A673 (cell line): ENCODE results near the gene GTPBP6. TPM values are rescaled to one million over a fixed set of nuclear protein-coding genes. Genes with fewer than 3 reads are reported as not detected.

Experiments
- BruUV-seq: library from RNA; stranded (reverse); fragments of 400-500 nt; replicated peaks from 2 replicates; lab custom pipeline; 2021; lab: Mats Ljungman, UMichigan
- CTCF ChIA-PET: fragments of 300-600 bp; sonication (Branson Sonifier 250); formaldehyde crosslinking; loops from one replicate; lab custom pipeline; 2022; ENCODE audit warnings: antibody characterized with exemption; lab: Charles Lee
- POLR2A ChIA-PET: fragments of 300-600 bp; sonication (Branson Sonifier 250); formaldehyde crosslinking; loops from one replicate; lab custom pipeline; 2022; ENCODE audit warnings: antibody characterized with exemption; ENCODE audit not compliant: low non-redundant PET; lab: Charles Lee
- DNase-seq: peaks from one replicate; pipeline ENCODE4 v3.0.0-alpha.2; 2015; ENCODE audit warnings: low spot score
- H3K27ac ChIP-seq: fragments of 200-600 bp; sonication (generic); 2 replicates; pipeline ENCODE4 v1.5.1; 2016; ENCODE audit warnings: mixed run types, low read depth, mild to moderate bottlenecking, mixed read lengths, antibody characterized with exemption, low read length; ENCODE audit not compliant: poor library complexity, severe bottlenecking
- H3K27me3 ChIP-seq: fragments of 200-600 bp; sonication (generic); replicated peaks from 2 replicates; pipeline ENCODE4 v1.6.1; 2017; ENCODE audit warnings: mixed run types, low read depth, mild to moderate bottlenecking, mixed read lengths, antibody characterized with exemption, low read length; ENCODE audit not compliant: insufficient read depth, poor library complexity
- H3K36me3 ChIP-seq: fragments of 200-600 bp; sonication (generic); 2 replicates; pipeline ENCODE4 v1.6.1; 2016; ENCODE audit warnings: mixed run types, mild to moderate bottlenecking, mixed read lengths, antibody characterized with exemption, low read length; ENCODE audit not compliant: insufficient read depth, poor library complexity, severe bottlenecking
- H3K4me1 ChIP-seq: fragments of 200-600 bp; sonication (generic); 2 replicates; pipeline ENCODE4 v1.6.1; 2017; ENCODE audit warnings: mixed run types, mild to moderate bottlenecking, mixed read lengths, antibody characterized with exemption, low read length; ENCODE audit not compliant: insufficient read depth, poor library complexity, severe bottlenecking
- H3K4me3 ChIP-seq: fragments of 200-600 bp; sonication (generic); 2 replicates; pipeline ENCODE4 v1.5.1; 2016; ENCODE audit warnings: low read depth, mixed run types, mild to moderate bottlenecking, mixed read lengths, low read length; ENCODE audit not compliant: poor library complexity, severe bottlenecking
- H3K9me3 ChIP-seq: fragments of 200-600 bp; sonication (generic); 2 replicates; pipeline ENCODE4 v1.6.1; 2016; ENCODE audit warnings: mixed run types, low read depth, mild to moderate bottlenecking, mixed read lengths, antibody characterized with exemption, low read length; ENCODE audit not compliant: poor library complexity, severe bottlenecking
- CTCF ChIP-seq: fragments of 300-800, 200-600 bp; sonication (generic); conservative IDR thresholded peaks from 2 replicates; pipeline ENCODE4 v1.5.1; 2017; ENCODE audit warnings: low read depth, mild to moderate bottlenecking, antibody characterized with exemption, low read length, moderate library complexity, mixed read lengths
- EZH2 ChIP-seq: fragments of 200-600 bp; sonication (generic); IDR thresholded peaks from 2 replicates; pipeline ENCODE4 v1.6.1; 2017; ENCODE audit warnings: borderline replicate concordance, low read depth, mild to moderate bottlenecking, mixed read lengths, antibody characterized with exemption, low read length; ENCODE audit not compliant: poor library complexity, severe bottlenecking
- intact Hi-C: fragments of 100-400 bp; cut with micrococcal nuclease; formaldehyde crosslinking; loops from one replicate; pipeline ENCODE4 v1.10.0; 2022; ENCODE audit not compliant: unreplicated experiment
- total RNA-seq: library from RNA; stranded (reverse); gene quantifications from 2 replicates; pipeline ENCODE4 v1.2.3, GENCODE V29; 2021

Gene GTPBP6
- total RNA-seq, 1 experiment from 2014 or later, result 85.1 TPM

DNA sequence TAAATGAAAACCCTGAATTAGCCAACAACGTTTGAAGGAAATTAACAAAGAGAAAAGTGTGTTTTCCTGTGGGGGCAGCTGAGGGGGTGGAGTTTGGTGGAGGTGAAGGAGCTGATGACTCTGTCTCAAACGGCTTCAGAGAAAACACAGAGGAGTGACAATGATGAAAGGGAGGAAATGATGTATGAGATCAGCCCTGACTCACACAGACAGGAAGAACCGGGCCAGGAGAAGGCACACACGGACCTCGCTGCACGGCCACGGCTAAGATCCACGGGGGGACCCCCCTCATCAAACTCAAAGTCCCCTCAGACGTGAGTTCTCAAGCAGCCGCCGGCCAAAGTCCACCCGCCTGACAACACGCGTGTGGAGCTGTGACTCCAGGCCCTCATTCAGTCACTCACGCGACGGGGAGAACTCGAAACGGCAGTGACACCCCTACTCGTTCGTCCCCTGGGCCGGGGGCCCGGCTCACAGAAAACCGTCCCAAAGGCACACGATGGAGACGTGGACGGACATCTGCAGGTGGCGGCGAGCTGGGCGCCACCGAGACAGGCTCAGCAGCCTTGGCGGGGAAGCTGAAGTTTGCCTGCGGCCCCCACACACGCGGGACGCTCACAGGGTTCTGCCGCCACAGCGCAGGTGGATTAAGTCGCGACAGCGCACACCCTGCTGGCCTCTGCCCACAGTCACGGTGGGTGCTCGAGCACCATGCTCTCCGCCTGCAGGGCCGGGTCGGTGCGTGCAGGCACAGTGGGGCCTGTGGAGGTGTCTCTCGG is 39.3 kb upstream of the GTPBP6 start:
- Histone ChIP-seq H3K27me3 (no peaks in the 10 kb centered on the region), H3K4me1 (no peaks in the 10 kb centered on the region), H3K4me3 (no peak overlapping the region), H3K27ac (no peak overlapping the region), H3K9me3 (no peaks in the 10 kb centered on the region), H3K36me3 (no peaks in the 10 kb centered on the region)
- ChIA-PET CTCF (no interaction called here), POLR2A (no interaction called here)
- TF ChIP-seq CTCF, result no peak
- TF ChIP-seq EZH2, result no peak
- no TSS peak for BruUV-seq
- DNase-seq, result peak; percentile 25
- intact Hi-C loops, result no loop called here

- POLR2A ChIA-PET, result no interaction called here
- CTCF ChIA-PET, result no interaction called here
- Histone ChIP-seq H3K27me3 (no peaks in the 10 kb centered on the region), H3K4me3 (no peak overlapping the region), H3K36me3 (no peaks in the 10 kb centered on the region), H3K4me1 (no peaks in the 10 kb centered on the region), H3K9me3 (no peaks in the 10 kb centered on the region), H3K27ac (no peak overlapping the region)
- no peak for DNase-seq
- no TSS peak for BruUV-seq
- TF ChIP-seq CTCF (no peak), EZH2 (no peak)
- intact Hi-C loops, result no loop called here
Measured at GRCh38 chrX:357035-357692, 38.6 kb upstream of the GTPBP6 start.

DNA sequence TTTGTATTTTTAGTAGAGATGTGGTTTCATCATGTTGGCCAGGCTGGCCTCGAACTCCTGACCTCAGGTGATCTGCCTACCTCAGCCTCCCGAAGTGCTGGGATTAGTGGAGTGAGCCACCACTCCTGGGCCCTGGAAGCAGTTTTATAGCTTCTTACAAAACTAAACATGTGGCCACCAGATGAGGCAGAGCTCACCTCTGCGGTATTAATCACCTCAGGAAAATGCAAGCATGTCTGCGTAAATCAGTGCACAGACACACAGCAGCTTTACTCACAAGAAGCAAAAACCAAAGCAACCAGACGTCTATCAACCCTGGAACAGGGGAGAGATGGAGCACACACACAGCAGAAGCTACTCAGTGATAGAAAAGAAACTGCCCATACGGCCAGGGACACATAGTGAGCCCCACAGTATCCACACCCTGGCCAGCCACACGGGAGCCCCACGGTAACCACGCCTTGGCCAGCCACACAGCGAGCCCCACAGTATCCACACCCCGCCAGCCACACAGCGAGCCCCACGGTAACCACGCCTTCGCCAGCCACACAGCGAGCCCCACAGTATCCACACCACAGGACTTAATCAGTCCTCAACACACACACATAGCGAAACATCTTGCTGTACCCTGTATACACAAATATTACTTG is 37.9 kb upstream of the GTPBP6 start:
- no peaks in the 10 kb centered on the region for H3K36me3 ChIP-seq
- no peaks in the 10 kb centered on the region for H3K27me3 ChIP-seq
- intact Hi-C loops, result no loop called here
- H3K27ac ChIP-seq, result no peak overlapping the region
- BruUV-seq, result no TSS peak
- POLR2A ChIA-PET, result no interaction called here
- TF ChIP-seq CTCF (no peak), EZH2 (no peak)
- H3K9me3 ChIP-seq, result no peaks in the 10 kb centered on the region
- no peak for DNase-seq
- CTCF ChIA-PET, result no interaction called here
- no peaks in the 10 kb centered on the region for H3K4me1 ChIP-seq
- H3K4me3 ChIP-seq, result no peak overlapping the region
